OCI-LY1 (cell line): ENCODE results near the gene SNRPE.

Source experiments
- EZH2 ChIP-seq: fragments of 200-600 bp; sonication (generic), shearing (Covaris generic); IDR thresholded peaks from 2 replicates; pipeline ENCODE4 v1.8.0; 2017; ENCODE audit warnings: borderline replicate concordance, mixed run types, mild to moderate bottlenecking, antibody characterized with exemption, low read length, moderate library complexity, mixed read lengths
- TF ChIP-seq, protein P1 (sequence below): fragments of 200-600 bp; sonication (generic), shearing (Covaris generic); IDR thresholded peaks from 2 replicates; pipeline ENCODE4 v1.5.1; 2017; ENCODE audit warnings: mild to moderate bottlenecking, antibody characterized with exemption, low read length, moderate library complexity, mixed read lengths

DNA sequence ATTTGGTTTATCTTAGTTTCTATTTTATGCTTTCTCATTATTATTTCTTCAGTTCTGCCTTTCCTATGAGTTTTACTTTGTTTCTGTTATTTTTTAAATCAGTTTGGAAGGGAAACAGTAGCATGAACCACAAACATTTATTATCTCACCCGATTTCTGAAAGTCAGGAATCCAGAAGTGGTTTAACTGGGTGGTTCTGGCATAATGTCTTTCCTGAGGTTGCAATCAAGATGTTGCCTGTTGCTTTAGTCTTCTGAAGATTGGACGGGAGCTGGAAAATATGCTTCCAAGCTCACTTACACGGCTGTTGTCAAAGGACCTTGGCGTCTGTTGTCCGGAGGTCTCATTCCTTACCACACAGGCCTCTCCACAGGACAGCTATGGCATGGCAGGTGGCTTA lies 50.4 kb downstream of the SNRPE start:
- TF ChIP-seq, protein P1, sequence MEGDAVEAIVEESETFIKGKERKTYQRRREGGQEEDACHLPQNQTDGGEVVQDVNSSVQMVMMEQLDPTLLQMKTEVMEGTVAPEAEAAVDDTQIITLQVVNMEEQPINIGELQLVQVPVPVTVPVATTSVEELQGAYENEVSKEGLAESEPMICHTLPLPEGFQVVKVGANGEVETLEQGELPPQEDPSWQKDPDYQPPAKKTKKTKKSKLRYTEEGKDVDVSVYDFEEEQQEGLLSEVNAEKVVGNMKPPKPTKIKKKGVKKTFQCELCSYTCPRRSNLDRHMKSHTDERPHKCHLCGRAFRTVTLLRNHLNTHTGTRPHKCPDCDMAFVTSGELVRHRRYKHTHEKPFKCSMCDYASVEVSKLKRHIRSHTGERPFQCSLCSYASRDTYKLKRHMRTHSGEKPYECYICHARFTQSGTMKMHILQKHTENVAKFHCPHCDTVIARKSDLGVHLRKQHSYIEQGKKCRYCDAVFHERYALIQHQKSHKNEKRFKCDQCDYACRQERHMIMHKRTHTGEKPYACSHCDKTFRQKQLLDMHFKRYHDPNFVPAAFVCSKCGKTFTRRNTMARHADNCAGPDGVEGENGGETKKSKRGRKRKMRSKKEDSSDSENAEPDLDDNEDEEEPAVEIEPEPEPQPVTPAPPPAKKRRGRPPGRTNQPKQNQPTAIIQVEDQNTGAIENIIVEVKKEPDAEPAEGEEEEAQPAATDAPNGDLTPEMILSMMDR, result no peak
- no peak for TF ChIP-seq EZH2
